Measurements from ENCODE around the gene IGFBP5.

GRCh38 chr2:216713691-216714336 is 18.5 kb upstream of the IGFBP5 start:
- TF ChIP-seq CTCF (IDR thresholded peaks at IDR 0.05; ENCODE audit: poor library complexity, severe bottlenecking) (no peak), MXI1 (conservative IDR thresholded peaks at IDR 0.05; ENCODE audit: poor library complexity, severe bottlenecking) (no peak), REST (IDR thresholded peaks at IDR 0.05; ENCODE audit: borderline replicate concordance) (no peak)
